Smooth muscle cell (in vitro differentiated cells): Measurements from ENCODE around the gene KIZ. TPM values are rescaled to one million over a fixed set of nuclear protein-coding genes. Genes with fewer than 3 reads are reported as not detected.

Experiments used
- DNase-seq: peaks from one replicate; lab custom pipeline; 2025; ENCODE audit not compliant: unreplicated experiment; lab: John Stamatoyannopoulos, UW
- H2AFZ ChIP-seq: fragments of 200-600 bp; sonication (generic); 2 replicates; pipeline ENCODE4 v1.6.0; 2016; ENCODE audit warnings: antibody characterized with exemption, low read depth, mild to moderate bottlenecking
- H3F3A ChIP-seq: fragments of 200-600 bp; sonication (generic); 2 replicates; pipeline ENCODE4 v1.6.0; 2017; ENCODE audit warnings: antibody characterized with exemption, low read depth
- H3K27ac ChIP-seq: fragments of 200-600 bp; sonication (generic); 2 replicates; pipeline ENCODE4 v1.5.1; 2016; ENCODE audit warnings: low read depth, mild to moderate bottlenecking
- H3K27me3 ChIP-seq: fragments of 200-600 bp; sonication (generic); 2 replicates; pipeline ENCODE4 v1.6.1; 2016; ENCODE audit warnings: low read depth, mild to moderate bottlenecking
- H3K36me3 ChIP-seq: fragments of 200-600 bp; sonication (generic); 2 replicates; pipeline ENCODE4 v1.5.1; 2016; ENCODE audit warnings: low read depth
- H3K4me1 ChIP-seq: fragments of 200-600 bp; sonication (generic); 2 replicates; pipeline ENCODE4 v1.5.1; 2016; ENCODE audit warnings: low read depth
- H3K4me2 ChIP-seq: fragments of 200-600 bp; sonication (generic); 2 replicates; pipeline ENCODE4 v1.6.0; 2016; ENCODE audit warnings: mild to moderate bottlenecking
- H3K4me3 ChIP-seq: fragments of 200-600 bp; sonication (generic); 2 replicates; pipeline ENCODE4 v1.5.1; 2016; ENCODE audit warnings: mild to moderate bottlenecking
- H3K79me2 ChIP-seq: fragments of 200-600 bp; sonication (generic); 2 replicates; pipeline ENCODE4 v1.6.0; 2016; ENCODE audit warnings: low read depth, mild to moderate bottlenecking
- H3K9ac ChIP-seq: fragments of 200-600 bp; sonication (generic); 2 replicates; pipeline ENCODE4 v1.6.0; 2016; ENCODE audit warnings: low read depth
- H3K9me3 ChIP-seq: fragments of 200-600 bp; sonication (generic); replicated peaks from 2 replicates; pipeline ENCODE4 v1.5.1; 2016; ENCODE audit warnings: low read depth
- H4K20me1 ChIP-seq: fragments of 200-600 bp; sonication (generic); 2 replicates; pipeline ENCODE4 v1.6.0; 2016; ENCODE audit warnings: low read depth
- CTCF ChIP-seq: fragments of 200-600 bp; sonication (generic); IDR thresholded peaks from 2 replicates; pipeline ENCODE4 v1.5.1; 2017; ENCODE audit warnings: borderline replicate concordance, mild to moderate bottlenecking, antibody characterized with exemption; ENCODE audit not compliant: insufficient read depth, poor library complexity, severe bottlenecking
- WGBS: methylation state at CpG from one replicate; pipeline ENCODE4 v1.1.7; 2016; ENCODE audit warnings: low lambda C conversion rate; 5-methylcytosine and 5-hydroxymethylcytosine counted together
- polyA plus RNA-seq: library from polyadenylated mRNA; unstranded; fragments of >200 nt; fragmentation: Nextera tagmentation; extraction: Ambion mirVana; gene quantifications from 2 replicates; pipeline ENCODE4 v1.2.1, GENCODE V29; 2016
- total RNA-seq: library from RNA; depleted of rRNA; stranded (reverse); fragments of >200 nt; gene quantifications from 2 replicates; pipeline ENCODE4 v1.2.3, GENCODE V29; 2014

KIZ gene
- total and polyA plus RNA-seq, 2 experiments from 2014 or later: 19.2 to 20.9 TPM

DNA sequence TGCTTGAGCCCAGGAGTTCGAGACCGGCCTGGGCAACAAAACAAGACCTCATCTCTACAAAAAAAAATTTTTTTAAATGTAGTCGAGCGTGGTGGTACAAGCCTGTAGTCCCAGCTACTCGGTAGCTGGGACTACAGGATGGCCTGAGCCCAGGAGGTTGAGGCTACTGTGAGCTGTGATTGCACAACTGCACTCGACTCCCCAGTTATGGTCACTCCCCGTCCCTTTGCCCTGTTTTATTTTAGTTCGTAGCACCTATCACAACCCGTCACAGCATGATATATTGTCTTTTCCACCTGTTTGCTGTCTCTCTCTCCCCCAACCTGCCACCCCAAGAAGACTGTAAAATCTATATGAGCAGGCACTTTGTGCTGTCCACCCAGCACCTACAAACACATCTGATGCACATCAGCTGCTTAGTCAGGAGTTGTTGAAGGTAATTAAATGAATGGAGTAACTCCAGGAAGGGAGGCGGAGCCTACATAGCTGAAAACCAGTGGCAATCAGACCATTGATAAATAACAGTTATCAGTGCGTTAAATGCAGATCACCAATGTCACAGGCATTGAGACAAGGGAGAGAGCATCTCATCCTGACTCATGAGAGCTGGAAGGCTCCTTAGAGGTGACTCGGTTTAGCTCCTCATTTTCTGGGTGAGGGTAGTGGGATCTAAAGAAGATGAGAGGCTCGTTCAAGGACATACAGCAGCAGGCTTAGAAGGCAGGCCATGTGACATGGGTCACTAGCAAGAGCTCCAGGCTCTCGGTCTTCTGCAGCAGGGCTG lies 162.9 kb downstream of the KIZ start:
- DNase-seq: no peak
- no peak overlapping the region for H3K4me3 ChIP-seq
- H4K20me1 ChIP-seq: no peaks in the 10 kb centered on the region
- H3K79me2 ChIP-seq: no peaks in the 10 kb centered on the region
- TF ChIP-seq CTCF: no peak
- H2AFZ ChIP-seq: no peak overlapping the region
- 81% methylated on average over 14 of the region's 14 CpGs for WGBS
- H3K9me3 ChIP-seq: no peaks in the 10 kb centered on the region
- no peaks in the 10 kb centered on the region for H3K36me3 ChIP-seq
- H3K27ac ChIP-seq: no peak overlapping the region
- H3K9ac ChIP-seq: no peak overlapping the region
- H3K4me2 ChIP-seq: no peak overlapping the region
- H3F3A ChIP-seq: no peaks in the 10 kb centered on the region
- H3K27me3 ChIP-seq: no peaks in the 10 kb centered on the region
- no peaks in the 10 kb centered on the region for H3K4me1 ChIP-seq

DNA sequence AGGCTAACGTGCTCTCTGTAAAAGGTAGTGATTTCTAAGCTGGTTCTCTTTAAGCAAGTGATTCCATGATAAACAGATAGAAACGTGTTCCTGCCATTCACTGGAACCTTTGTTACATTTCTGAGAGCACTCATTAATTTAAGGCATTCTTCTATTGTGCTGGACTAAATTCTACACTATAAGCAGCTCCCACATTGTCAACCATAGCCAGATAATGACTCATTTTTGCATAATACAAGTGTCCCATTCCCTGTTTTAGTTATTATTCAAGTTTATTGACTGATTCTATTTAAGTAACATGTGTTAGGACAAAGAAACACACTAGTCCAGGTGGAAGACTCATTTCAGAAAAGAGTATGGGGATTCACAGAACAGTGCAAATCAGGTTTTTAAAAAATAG lies 163.8 kb downstream of the KIZ start:
- H3K27me3 ChIP-seq: no peaks in the 10 kb centered on the region
- no peak overlapping the region for H3K27ac ChIP-seq
- H3K36me3 ChIP-seq: no peaks in the 10 kb centered on the region
- H3K4me3 ChIP-seq: no peak overlapping the region
- no peaks in the 10 kb centered on the region for H4K20me1 ChIP-seq
- H3K9ac ChIP-seq: no peak overlapping the region
- no peak overlapping the region for H3K4me2 ChIP-seq
- H3K4me1 ChIP-seq: no peaks in the 10 kb centered on the region
- no peak for TF ChIP-seq CTCF
- no peak overlapping the region for H2AFZ ChIP-seq
- DNase-seq: no peak
- H3K79me2 ChIP-seq: no peaks in the 10 kb centered on the region
- H3K9me3 ChIP-seq: no peaks in the 10 kb centered on the region
- WGBS: 38% methylated on average over 2 of the region's 2 CpGs
- H3F3A ChIP-seq: no peaks in the 10 kb centered on the region

GRCh38 chr20:21291026-21291425 lies 165.1 kb downstream of the KIZ start:
- Histone ChIP-seq H3K9ac (no peak overlapping the region), H3K4me1 (no peaks in the 10 kb centered on the region), H2AFZ (no peak overlapping the region), H3F3A (no peaks in the 10 kb centered on the region), H4K20me1 (no peaks in the 10 kb centered on the region), H3K79me2 (no peaks in the 10 kb centered on the region), H3K36me3 (no peaks in the 10 kb centered on the region), H3K27me3 (peaks cover 2% of the 10 kb centered on the region), H3K9me3 (no peaks in the 10 kb centered on the region), H3K4me3 (no peak overlapping the region), H3K27ac (no peak overlapping the region), H3K4me2 (no peak overlapping the region)
- WGBS: 93% methylated on average over 2 of the region's 2 CpGs
- no peak for DNase-seq
- no peak for TF ChIP-seq CTCF

DNA sequence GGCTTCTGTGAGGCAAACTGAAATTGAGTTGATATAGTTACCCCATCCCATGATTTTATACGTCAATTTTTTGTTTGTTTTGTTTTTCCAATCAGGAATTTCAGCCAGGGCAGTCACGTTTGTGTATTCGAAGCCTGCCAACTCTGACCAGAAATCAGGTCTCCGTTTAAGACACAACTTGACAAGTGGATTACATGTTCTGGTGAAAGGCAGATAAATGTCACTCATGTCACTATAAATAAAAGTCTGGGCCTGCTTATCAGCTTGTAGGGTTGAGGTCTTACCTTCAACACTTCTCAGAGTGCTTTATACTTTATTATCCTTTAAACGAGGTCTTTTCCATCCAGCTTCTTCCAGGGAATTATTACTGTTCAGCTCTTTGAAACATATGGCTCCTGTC lies 168.9 kb downstream of the KIZ start:
- Histone ChIP-seq H3K79me2 (no peaks in the 10 kb centered on the region), H3K4me1 (no peaks in the 10 kb centered on the region), H3K4me3 (no peak overlapping the region), H4K20me1 (no peaks in the 10 kb centered on the region), H2AFZ (no peak overlapping the region), H3K27ac (no peak overlapping the region), H3K36me3 (no peaks in the 10 kb centered on the region), H3K4me2 (no peak overlapping the region), H3K9ac (no peak overlapping the region), H3K27me3 (peaks cover 2% of the 10 kb centered on the region), H3K9me3 (no peaks in the 10 kb centered on the region), H3F3A (no peaks in the 10 kb centered on the region)
- no peak for DNase-seq
- no peak for TF ChIP-seq CTCF
- 73% methylated on average over 5 of the region's 5 CpGs for WGBS
